HEK293 (cell line): ENCODE results near the gene CDC42EP3.

Source experiments
- CTCF ChIA-PET: fragments of 350-600 bp; formaldehyde crosslinking; extraction: SDS; loops from one replicate; lab custom pipeline; 2021; ENCODE audit warnings: antibody characterized with exemption; lab: Yijun Ruan, JAX
- POLR2A ChIA-PET: fragments of 300-600 bp; formaldehyde crosslinking; extraction: SDS; loops from one replicate; lab custom pipeline; 2020; ENCODE audit warnings: antibody characterized with exemption, inconsistent platforms; lab: Yijun Ruan, JAX
- H3K27ac ChIP-seq: fragments of 200-500 bp; sonication (Bioruptor generic); 2 replicates; pipeline ENCODE4 v1.5.1; 2014; ENCODE audit warnings: low read depth, low read length, control low read depth, inconsistent platforms; ENCODE audit errors: extremely low read depth
- H3K36me3 ChIP-seq, 2 experiments: fragments of 200-500 bp in 1 of 2; sonication (Bioruptor generic) in 1 of 2; 1 replicate in 1 of 2; 2 replicates in 1 of 2; pipeline ENCODE4 v1.5.1; 2014 to 2017; ENCODE audit warnings: inconsistent platforms in 2 of 2, low read length in 2 of 2; ENCODE audit not compliant: control insufficient read depth in 2 of 2, insufficient read depth in 1 of 2
- H3K4me1 ChIP-seq: fragments of 200-500 bp; sonication (Bioruptor generic); 2 replicates; pipeline ENCODE4 v1.5.1; 2014; ENCODE audit warnings: mild to moderate bottlenecking, low read length, inconsistent platforms; ENCODE audit not compliant: control insufficient read depth, insufficient read depth
- H3K4me3 ChIP-seq: 2 replicates; pipeline ENCODE4 v1.5.1; 2011; ENCODE audit warnings: low read depth, mild to moderate bottlenecking, control low read depth, low read length, moderate library complexity
- H3K9me3 ChIP-seq: fragments of 200-500 bp; sonication (Bioruptor generic); 2 replicates; pipeline ENCODE4 v1.5.1; 2014; ENCODE audit warnings: low read depth, low read length, inconsistent platforms; ENCODE audit not compliant: control insufficient read depth, insufficient read depth
- GLI4 ChIP-seq: fragments of 450-650 bp; formaldehyde crosslinking; IDR thresholded peaks from 2 replicates; pipeline ENCODE4 v1.5.1; 2016; ENCODE audit warnings: missing biosample characterization, missing genetic modification characterization
- GLIS2 ChIP-seq: fragments of 450-650 bp; formaldehyde crosslinking; IDR thresholded peaks from 2 replicates; pipeline ENCODE4 v1.5.1; 2016; ENCODE audit warnings: missing biosample characterization, missing genetic modification characterization
- MZF1 ChIP-seq: fragments of 450-650 bp; formaldehyde crosslinking; IDR thresholded peaks from 2 replicates; pipeline ENCODE4 v1.5.1; 2017; ENCODE audit warnings: missing biosample characterization, missing genetic modification characterization, borderline replicate concordance
- SCRT1 ChIP-seq: fragments of 450-650 bp; formaldehyde crosslinking; IDR thresholded peaks from 2 replicates; pipeline ENCODE4 v1.5.1; 2016; ENCODE audit warnings: missing biosample characterization, missing genetic modification characterization, borderline replicate concordance
- SP3 ChIP-seq: fragments of 450-650 bp; formaldehyde crosslinking; IDR thresholded peaks from 2 replicates; pipeline ENCODE4 v1.5.1; 2016; ENCODE audit warnings: missing biosample characterization, missing genetic modification characterization
- WT1 ChIP-seq: fragments of 450-650 bp; formaldehyde crosslinking; IDR thresholded peaks from 2 replicates; pipeline ENCODE4 v1.5.1; 2016; ENCODE audit warnings: missing biosample characterization, missing genetic modification characterization
- ZNF133 ChIP-seq: fragments of 450-650 bp; formaldehyde crosslinking; IDR thresholded peaks from 2 replicates; pipeline ENCODE4 v1.5.1; 2016; ENCODE audit warnings: missing biosample characterization, missing genetic modification characterization
- ZNF138 ChIP-seq: fragments of 450-650 bp; formaldehyde crosslinking; IDR thresholded peaks from 2 replicates; pipeline ENCODE4 v1.5.1; 2016; ENCODE audit warnings: missing biosample characterization, missing genetic modification characterization, borderline replicate concordance
- ZNF2 ChIP-seq: fragments of 450-650 bp; formaldehyde crosslinking; IDR thresholded peaks from 2 replicates; pipeline ENCODE4 v1.5.1; 2016; ENCODE audit warnings: missing biosample characterization, missing genetic modification characterization
- ZNF202 ChIP-seq: fragments of 450-650 bp; formaldehyde crosslinking; IDR thresholded peaks from 2 replicates; pipeline ENCODE4 v1.5.1; 2016; ENCODE audit warnings: missing biosample characterization, missing genetic modification characterization, borderline replicate concordance
- ZNF354C ChIP-seq: fragments of 450-650 bp; formaldehyde crosslinking; IDR thresholded peaks from 2 replicates; pipeline ENCODE4 v1.5.1; 2016; ENCODE audit warnings: missing biosample characterization, missing genetic modification characterization, low read depth, borderline replicate concordance
- ZNF416 ChIP-seq: fragments of 450-650 bp; formaldehyde crosslinking; IDR thresholded peaks from 2 replicates; pipeline ENCODE4 v1.5.1; 2016; ENCODE audit warnings: missing biosample characterization, missing genetic modification characterization
- ZNF433 ChIP-seq: fragments of 450-650 bp; formaldehyde crosslinking; IDR thresholded peaks from 2 replicates; pipeline ENCODE4 v1.5.1; 2016; ENCODE audit warnings: missing biosample characterization, missing genetic modification characterization, low read depth
- ZNF510 ChIP-seq: fragments of 450-650 bp; formaldehyde crosslinking; IDR thresholded peaks from 2 replicates; pipeline ENCODE4 v1.5.1; 2018; ENCODE audit warnings: mild to moderate bottlenecking, missing genetic modification characterization, missing biosample characterization; ENCODE audit not compliant: insufficient replicate concordance
- ZNF549 ChIP-seq: fragments of 450-650 bp; IDR thresholded peaks from 2 replicates; pipeline ENCODE4 v1.5.1; 2018; ENCODE audit warnings: missing biosample characterization, missing genetic modification characterization, mild to moderate bottlenecking, inconsistent platforms, moderate library complexity
- ZNF621 ChIP-seq: fragments of 450-650 bp; formaldehyde crosslinking; IDR thresholded peaks from 2 replicates; pipeline ENCODE4 v1.5.1; 2017; ENCODE audit warnings: missing biosample characterization, missing genetic modification characterization
- ZNF664 ChIP-seq: fragments of 450-650 bp; formaldehyde crosslinking; IDR thresholded peaks from 2 replicates; pipeline ENCODE4 v1.5.1; 2016; ENCODE audit warnings: missing biosample characterization, missing genetic modification characterization
- ZXDB ChIP-seq: fragments of 450-650 bp; formaldehyde crosslinking; IDR thresholded peaks from 2 replicates; pipeline ENCODE4 v1.5.1; 2016; ENCODE audit warnings: missing biosample characterization, missing genetic modification characterization
- TF ChIP-seq, protein P1 (sequence below): fragments of 450-650 bp; formaldehyde crosslinking; IDR thresholded peaks from 2 replicates; pipeline ENCODE4 v1.5.1; 2017; ENCODE audit warnings: missing biosample characterization, missing genetic modification characterization
- TF ChIP-seq, protein P2 (sequence below): fragments of 450-650 bp; formaldehyde crosslinking; IDR thresholded peaks from 2 replicates; pipeline ENCODE4 v1.5.1; 2016; ENCODE audit warnings: missing biosample characterization, missing genetic modification characterization, borderline replicate concordance

CDC42EP3 gene

DNA sequence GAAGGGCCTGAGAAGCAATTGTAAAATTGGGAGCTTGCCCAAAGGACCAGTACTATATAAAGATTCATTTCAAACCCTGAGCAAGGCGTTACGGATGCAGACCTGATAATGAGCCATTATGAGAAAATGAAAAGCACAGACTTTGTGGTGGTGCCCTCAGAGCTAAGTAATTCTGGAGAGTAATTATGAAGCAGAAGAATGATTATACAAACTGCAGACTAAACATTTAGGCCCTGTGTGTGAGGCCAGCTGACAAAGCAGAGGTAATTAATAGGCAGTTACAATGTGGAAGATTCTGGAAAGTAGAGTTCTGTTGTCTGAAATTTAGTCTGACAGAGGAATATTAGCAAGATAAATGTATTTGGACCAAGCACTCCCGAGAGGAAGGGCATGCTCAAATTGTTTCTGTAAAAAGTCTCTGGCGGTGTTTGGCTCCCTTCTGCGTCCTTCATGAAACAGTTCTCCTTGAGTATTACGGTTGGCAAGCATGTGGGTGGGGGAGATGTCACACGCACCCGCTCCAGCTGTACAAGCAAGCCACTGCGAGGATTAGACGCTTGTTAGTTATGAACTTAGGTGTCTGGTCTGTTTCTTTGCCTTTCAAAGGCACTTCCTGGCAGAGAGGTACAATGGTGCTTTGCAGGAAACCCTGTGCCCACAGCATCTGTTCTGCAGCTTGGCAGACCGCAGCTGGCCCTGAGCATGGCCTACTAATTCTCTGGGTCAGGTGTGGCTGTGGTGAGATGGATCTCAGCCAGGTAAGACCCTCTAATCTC, 45.5 kb downstream of the CDC42EP3 start:
- ChIA-PET CTCF (interaction anchor here (0.8 to 0.9 kb wide), 2 partner anchors 19 to 184 kb away, joined by 3 to 4 read pairs; no protein-coding TSS in a partner anchor), POLR2A (no interaction called here)
- TF ChIP-seq ZNF510 (tag by site-specific recombination) (peak; percentile 7), ZNF664 (tag by site-specific recombination) (no peak), GLIS2 (tag by site-specific recombination) (no peak)
- TF ChIP-seq, protein P1, sequence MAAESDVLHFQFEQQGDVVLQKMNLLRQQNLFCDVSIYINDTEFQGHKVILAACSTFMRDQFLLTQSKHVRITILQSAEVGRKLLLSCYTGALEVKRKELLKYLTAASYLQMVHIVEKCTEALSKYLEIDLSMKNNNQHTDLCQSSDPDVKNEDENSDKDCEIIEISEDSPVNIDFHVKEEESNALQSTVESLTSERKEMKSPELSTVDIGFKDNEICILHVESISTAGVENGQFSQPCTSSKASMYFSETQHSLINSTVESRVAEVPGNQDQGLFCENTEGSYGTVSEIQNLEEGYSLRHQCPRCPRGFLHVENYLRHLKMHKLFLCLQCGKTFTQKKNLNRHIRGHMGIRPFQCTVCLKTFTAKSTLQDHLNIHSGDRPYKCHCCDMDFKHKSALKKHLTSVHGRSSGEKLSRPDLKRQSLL: no peak
- TF ChIP-seq, protein P2, sequence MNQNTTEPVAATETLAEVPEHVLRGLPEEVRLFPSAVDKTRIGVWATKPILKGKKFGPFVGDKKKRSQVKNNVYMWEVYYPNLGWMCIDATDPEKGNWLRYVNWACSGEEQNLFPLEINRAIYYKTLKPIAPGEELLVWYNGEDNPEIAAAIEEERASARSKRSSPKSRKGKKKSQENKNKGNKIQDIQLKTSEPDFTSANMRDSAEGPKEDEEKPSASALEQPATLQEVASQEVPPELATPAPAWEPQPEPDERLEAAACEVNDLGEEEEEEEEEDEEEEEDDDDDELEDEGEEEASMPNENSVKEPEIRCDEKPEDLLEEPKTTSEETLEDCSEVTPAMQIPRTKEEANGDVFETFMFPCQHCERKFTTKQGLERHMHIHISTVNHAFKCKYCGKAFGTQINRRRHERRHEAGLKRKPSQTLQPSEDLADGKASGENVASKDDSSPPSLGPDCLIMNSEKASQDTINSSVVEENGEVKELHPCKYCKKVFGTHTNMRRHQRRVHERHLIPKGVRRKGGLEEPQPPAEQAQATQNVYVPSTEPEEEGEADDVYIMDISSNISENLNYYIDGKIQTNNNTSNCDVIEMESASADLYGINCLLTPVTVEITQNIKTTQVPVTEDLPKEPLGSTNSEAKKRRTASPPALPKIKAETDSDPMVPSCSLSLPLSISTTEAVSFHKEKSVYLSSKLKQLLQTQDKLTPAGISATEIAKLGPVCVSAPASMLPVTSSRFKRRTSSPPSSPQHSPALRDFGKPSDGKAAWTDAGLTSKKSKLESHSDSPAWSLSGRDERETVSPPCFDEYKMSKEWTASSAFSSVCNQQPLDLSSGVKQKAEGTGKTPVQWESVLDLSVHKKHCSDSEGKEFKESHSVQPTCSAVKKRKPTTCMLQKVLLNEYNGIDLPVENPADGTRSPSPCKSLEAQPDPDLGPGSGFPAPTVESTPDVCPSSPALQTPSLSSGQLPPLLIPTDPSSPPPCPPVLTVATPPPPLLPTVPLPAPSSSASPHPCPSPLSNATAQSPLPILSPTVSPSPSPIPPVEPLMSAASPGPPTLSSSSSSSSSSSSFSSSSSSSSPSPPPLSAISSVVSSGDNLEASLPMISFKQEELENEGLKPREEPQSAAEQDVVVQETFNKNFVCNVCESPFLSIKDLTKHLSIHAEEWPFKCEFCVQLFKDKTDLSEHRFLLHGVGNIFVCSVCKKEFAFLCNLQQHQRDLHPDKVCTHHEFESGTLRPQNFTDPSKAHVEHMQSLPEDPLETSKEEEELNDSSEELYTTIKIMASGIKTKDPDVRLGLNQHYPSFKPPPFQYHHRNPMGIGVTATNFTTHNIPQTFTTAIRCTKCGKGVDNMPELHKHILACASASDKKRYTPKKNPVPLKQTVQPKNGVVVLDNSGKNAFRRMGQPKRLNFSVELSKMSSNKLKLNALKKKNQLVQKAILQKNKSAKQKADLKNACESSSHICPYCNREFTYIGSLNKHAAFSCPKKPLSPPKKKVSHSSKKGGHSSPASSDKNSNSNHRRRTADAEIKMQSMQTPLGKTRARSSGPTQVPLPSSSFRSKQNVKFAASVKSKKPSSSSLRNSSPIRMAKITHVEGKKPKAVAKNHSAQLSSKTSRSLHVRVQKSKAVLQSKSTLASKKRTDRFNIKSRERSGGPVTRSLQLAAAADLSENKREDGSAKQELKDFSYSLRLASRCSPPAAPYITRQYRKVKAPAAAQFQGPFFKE: no peak
- Histone ChIP-seq H3K27ac (no peak overlapping the region), H3K36me3 (no peaks in the 10 kb centered on the region), H3K9me3 (no peaks in the 10 kb centered on the region), H3K4me3 (no peak overlapping the region), H3K4me1 (peaks cover 3% of the 10 kb centered on the region)

DNA sequence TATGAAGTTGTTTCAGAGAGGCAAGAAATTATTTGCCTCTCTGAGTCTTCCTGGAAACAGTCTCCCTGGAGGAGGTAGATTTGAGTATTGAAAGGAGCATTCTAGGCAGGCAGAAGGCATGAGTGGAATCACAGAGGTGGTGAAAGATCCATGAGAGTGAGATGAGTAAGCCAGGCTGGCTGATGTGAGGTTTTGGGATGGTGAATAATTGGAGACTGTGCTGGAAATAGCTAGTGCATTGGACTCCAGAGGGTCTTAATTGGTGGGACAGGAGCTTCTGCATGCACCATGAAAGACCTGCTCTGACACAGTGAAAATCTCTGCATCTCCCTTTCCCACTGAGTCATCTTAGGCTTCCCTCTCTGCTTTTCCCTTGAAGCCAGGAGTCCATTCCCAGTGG, 46.3 kb downstream of the CDC42EP3 start:
- Histone ChIP-seq H3K36me3 (no peaks in the 10 kb centered on the region), H3K4me3 (no peak overlapping the region)
- TF ChIP-seq ZNF133 (peak; percentile 41; the same call in 1 of the 2 replicates), GLI4 (tag by site-specific recombination) (no peak)
- TF ChIP-seq, all 188 proteins: peak for 1
- no peaks in the 10 kb centered on the region for H3K9me3 ChIP-seq
- ChIA-PET CTCF (interaction anchor here (0.8 to 0.9 kb wide), 2 partner anchors 20 to 185 kb away, joined by 3 to 4 read pairs; no protein-coding TSS in a partner anchor), POLR2A (no interaction called here)
- H3K27ac ChIP-seq: no peak overlapping the region
- H3K4me1 ChIP-seq: no peaks in the 10 kb centered on the region

DNA sequence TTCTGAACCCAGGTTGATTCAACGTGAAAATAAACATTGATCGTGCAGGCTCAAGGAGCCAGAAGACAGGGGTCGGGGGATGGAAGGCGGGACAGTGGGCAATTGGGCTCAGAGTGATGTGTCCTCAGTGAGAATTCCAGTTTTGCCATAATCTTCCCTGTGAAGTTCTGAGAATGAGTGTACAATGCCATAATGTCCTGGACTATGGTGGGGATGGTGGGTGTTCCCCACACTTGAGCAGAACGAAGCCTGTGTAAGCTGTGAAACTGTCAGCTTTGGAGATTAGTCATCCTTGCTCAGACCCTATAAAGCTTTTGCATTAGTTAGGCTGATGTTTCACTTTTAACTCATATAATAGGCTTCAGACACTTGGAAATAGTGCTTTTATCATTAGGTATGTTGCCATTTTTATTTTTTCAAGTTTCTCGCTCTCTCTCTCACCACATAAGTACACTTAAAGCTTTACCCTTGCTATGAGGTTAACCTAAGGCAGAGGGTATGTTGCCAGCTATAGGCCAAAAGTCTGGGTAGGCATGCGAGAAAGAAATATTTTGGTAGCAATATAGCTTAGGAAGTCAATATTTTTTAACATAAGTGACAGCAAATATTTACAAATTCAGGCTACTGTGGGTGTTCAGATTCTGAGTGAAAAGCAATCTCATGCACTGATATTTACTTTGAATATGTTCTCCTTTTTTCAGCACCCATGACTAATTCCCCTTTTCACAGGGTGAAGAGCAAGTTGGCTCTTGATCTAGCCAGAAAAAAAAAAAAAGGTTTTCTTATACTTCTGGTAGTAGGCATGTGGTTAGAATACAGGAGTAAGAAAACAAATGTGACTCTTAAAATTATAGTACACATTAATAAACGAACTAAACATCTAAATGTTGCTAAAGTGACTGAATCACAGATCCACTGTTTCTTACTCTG, 47.2 kb downstream of the CDC42EP3 start:
- Histone ChIP-seq H3K9me3 (no peaks in the 10 kb centered on the region), H3K36me3 (no peaks in the 10 kb centered on the region), H3K27ac (no peak overlapping the region), H3K4me3 (no peak overlapping the region), H3K4me1 (no peaks in the 10 kb centered on the region)
- ChIA-PET POLR2A (no interaction called here), CTCF (interaction anchor here (0.9 to 1.2 kb wide), 2 partner anchors 210 to 253 kb away, joined by 3 to 5 read pairs; no protein-coding TSS in a partner anchor)
- TF ChIP-seq ZNF202 (tag by site-specific recombination) (no peak), WT1 (no peak), ZNF138 (no peak), ZNF664 (tag by site-specific recombination) (no peak), ZNF354C (no peak), SCRT1 (tag by site-specific recombination) (no peak), SP3 (tag by site-specific recombination) (no peak), ZNF549 (tag by site-specific recombination) (no peak), ZNF433 (tag by site-specific recombination) (no peak), MZF1 (no peak), ZNF2 (no peak), ZXDB (no peak), ZNF621 (tag by site-specific recombination) (no peak), ZNF416 (no peak), ZNF510 (tag by site-specific recombination) (no peak)
- TF ChIP-seq, protein P1: no peak
